GM23338 (cell line): ENCODE data around the gene COL1A1. TPM values are rescaled to one million over a fixed set of nuclear protein-coding genes. Genes with fewer than 3 reads are reported as not detected.

Source experiments
- ATAC-seq: fragments of 200-7000 bp; cut with Tn5 transposase; 3 replicates; pipeline ENCODE4 v1.9.1; 2020
- DNase-seq: peaks from one replicate; pipeline ENCODE4 v3.0.0-alpha.2; 2015; ENCODE audit warnings: low spot score
- H2AFZ ChIP-seq: fragments of 200-600 bp; sonication (generic); 2 replicates; pipeline ENCODE4 v1.8.0; 2016; ENCODE audit warnings: antibody characterized with exemption, mild to moderate bottlenecking, moderate library complexity
- H3F3A ChIP-seq: fragments of 200-600 bp; sonication (generic); replicated peaks from 2 replicates; pipeline ENCODE4 v1.8.0; 2017; ENCODE audit warnings: antibody characterized with exemption, mixed run types, low read depth
- H3K27ac ChIP-seq: fragments of 200-600 bp; sonication (generic); 2 replicates; pipeline ENCODE4 v1.6.1; 2016; ENCODE audit warnings: low read depth
- H3K27me3 ChIP-seq: fragments of 200-600 bp; sonication (generic); 2 replicates; pipeline ENCODE4 v1.8.0; 2016; ENCODE audit warnings: mild to moderate bottlenecking, mixed run types, moderate library complexity; ENCODE audit not compliant: insufficient read depth
- H3K36me3 ChIP-seq: fragments of 200-600 bp; sonication (generic); 2 replicates; pipeline ENCODE4 v1.8.0; 2016; ENCODE audit warnings: mild to moderate bottlenecking; ENCODE audit not compliant: insufficient read depth
- H3K4me1 ChIP-seq: fragments of 200-600 bp; sonication (generic); 2 replicates; pipeline ENCODE4 v1.8.0; 2016; ENCODE audit warnings: mild to moderate bottlenecking, moderate library complexity; ENCODE audit not compliant: insufficient read depth
- H3K4me2 ChIP-seq: fragments of 200-600 bp; sonication (generic); 2 replicates; pipeline ENCODE4 v1.7.1; 2017; ENCODE audit warnings: mixed run types
- H3K4me3 ChIP-seq: fragments of 200-600 bp; sonication (generic); 2 replicates; pipeline ENCODE4 v1.6.1; 2016; ENCODE audit warnings: mixed run types
- H3K79me2 ChIP-seq: fragments of 200-600 bp; sonication (generic); replicated peaks from 2 replicates; pipeline ENCODE4 v1.8.0; 2017; ENCODE audit warnings: mild to moderate bottlenecking; ENCODE audit not compliant: insufficient read depth
- H3K9me2 ChIP-seq: fragments of 200-600 bp; sonication (generic); 2 replicates; pipeline ENCODE4 v1.8.0; 2017; ENCODE audit not compliant: insufficient read depth
- H4K20me1 ChIP-seq: fragments of 200-600 bp; sonication (generic); replicated peaks from 2 replicates; pipeline ENCODE4 v1.8.0; 2017; ENCODE audit warnings: mild to moderate bottlenecking; ENCODE audit not compliant: insufficient read depth
- H3K27ac Mint-ChIP-seq: 2 replicates; pipeline ENCODE4 v1.8.0; 2020; ENCODE audit warnings: inconsistent platforms, mild to moderate bottlenecking, moderate library complexity, mixed read lengths
- H3K27me3 Mint-ChIP-seq: 3 replicates; pipeline ENCODE4 v1.8.0; 2022; ENCODE audit warnings: low read depth, mild to moderate bottlenecking, moderate library complexity, mixed read lengths, inconsistent platforms; ENCODE audit not compliant: insufficient read depth, poor library complexity
- H3K36me3 Mint-ChIP-seq: 3 replicates; pipeline ENCODE4 v1.8.0; 2021; ENCODE audit warnings: low read depth, mild to moderate bottlenecking, inconsistent platforms, moderate library complexity, mixed read lengths
- H3K4me1 Mint-ChIP-seq: 3 replicates; pipeline ENCODE4 v1.8.0; 2020; ENCODE audit warnings: mild to moderate bottlenecking, inconsistent platforms, mixed read lengths
- H3K4me3 Mint-ChIP-seq: 3 replicates; pipeline ENCODE4 v1.8.0; 2021; ENCODE audit warnings: moderate library complexity, mild to moderate bottlenecking, inconsistent platforms, mixed read lengths
- H3K9me3 Mint-ChIP-seq: 3 replicates; pipeline ENCODE4 v1.8.0; 2020; ENCODE audit warnings: moderate library complexity, mild to moderate bottlenecking, inconsistent platforms, mixed read lengths
- CTCF ChIP-seq, 2 experiments: fragments of 200-600 bp in 1 of 2; sonication (generic) in 1 of 2; conservative IDR thresholded peaks; 2 replicates each; pipeline versions ENCODE4 v1.5.1 to v1.6.1; 2016 to 2017; ENCODE audit warnings: antibody characterized with exemption in 2 of 2, low read depth in 2 of 2, mild to moderate bottlenecking in 2 of 2, moderate library complexity in 1 of 2
- ETS1 ChIP-seq: IDR thresholded peaks from 2 replicates; pipeline ENCODE4 v1.6.1; 2016; ENCODE audit warnings: antibody characterized with exemption
- EZH2 ChIP-seq: fragments of 200-600 bp; sonication (generic); IDR thresholded peaks from one replicate; pipeline ENCODE4 v1.8.0; 2017; ENCODE audit warnings: antibody characterized with exemption, mild to moderate bottlenecking, low read depth; ENCODE audit not compliant: unreplicated experiment
- REST ChIP-seq: IDR thresholded peaks from one replicate; pipeline ENCODE4 v1.6.1; 2018; ENCODE audit warnings: antibody characterized with exemption; ENCODE audit not compliant: unreplicated experiment
- STAT1 ChIP-seq: IDR thresholded peaks from one replicate; pipeline ENCODE4 v1.6.1; 2016; ENCODE audit warnings: antibody characterized with exemption; ENCODE audit not compliant: unreplicated experiment
- ZNF331 ChIP-seq: fragments of 250-450 bp; sonication (Bioruptor Pico); IDR thresholded peaks from 2 replicates; pipeline ENCODE4 v1.5.0; 2020; ENCODE audit warnings: low read depth, mild to moderate bottlenecking, moderate library complexity
- polyA plus RNA-seq: library from polyadenylated mRNA; unstranded; fragments of >200 nt; fragmentation: Nextera tagmentation; extraction: Ambion mirVana; gene quantifications from 2 replicates; pipeline ENCODE4 v1.2.1, GENCODE V29; 2016
- total RNA-seq: library from RNA; depleted of rRNA; stranded (reverse); fragments of >200 nt; shearing (Covaris generic); gene quantifications from 2 replicates; pipeline ENCODE4 v1.2.3, GENCODE V29; 2014

Gene COL1A1
- total and polyA plus RNA-seq, 2 experiments from 2014 or later: 21.2 to 34.3 TPM

- H3K79me2 ChIP-seq: no peaks in the 10 kb centered on the region
- no peaks in the 10 kb centered on the region for H3K9me2 ChIP-seq
- no peaks in the 10 kb centered on the region for H3K36me3 ChIP-seq
- H3K4me1 ChIP-seq: peaks cover 28% of the 10 kb centered on the region
- H4K20me1 ChIP-seq: no peaks in the 10 kb centered on the region
- H3K4me1 Mint-ChIP-seq: peaks cover 46% of the 10 kb centered on the region
- H3K4me2 ChIP-seq: peak overlapping the region; percentile 94
- H3K27me3 ChIP-seq: peaks cover 30% of the 10 kb centered on the region
- H3F3A ChIP-seq: peaks cover 5% of the 10 kb centered on the region; the same call in 1 of the 2 replicates
- no peak overlapping the region for H3K27ac Mint-ChIP-seq
- peaks cover 34% of the 10 kb centered on the region for H3K27me3 Mint-ChIP-seq
- DNase-seq (peak; percentile 40), ATAC-seq (peak; percentile 6)
- H3K4me3 Mint-ChIP-seq: peak overlapping the region; percentile 64
- H3K4me3 ChIP-seq: peak overlapping the region; percentile 87
- H3K27ac ChIP-seq: no peak overlapping the region
- no peak overlapping the region for H2AFZ ChIP-seq
- H3K36me3 Mint-ChIP-seq: peaks cover 9% of the 10 kb centered on the region
- H3K9me3 Mint-ChIP-seq: no peaks in the 10 kb centered on the region
- TF ChIP-seq ETS1: no peak
- TF ChIP-seq REST: no peak
- TF ChIP-seq CTCF (conservative IDR thresholded peaks at IDR 0.05; ENCODE audit: low read depth in 2 of 2): peak; percentile 13 to 17; a peak in 1 of 4 replicates
- no peak for TF ChIP-seq STAT1
- TF ChIP-seq EZH2: no peak
Observed at GRCh38 chr17:50148226-50149090, 53.0 kb downstream of the COL1A1 start.

GRCh38 chr17:50147841-50148225 lies 53.6 kb downstream of the COL1A1 start:
- Mint-ChIP-seq H3K36me3 (peaks cover 12% of the 10 kb centered on the region), H3K27ac (no peak overlapping the region), H3K9me3 (no peaks in the 10 kb centered on the region), H3K4me1 (peaks cover 46% of the 10 kb centered on the region), H3K27me3 (peaks cover 34% of the 10 kb centered on the region), H3K4me3 (peak overlapping the region; percentile 64; the same call in 2 of the 3 replicates)
- peaks cover 26% of the 10 kb centered on the region for H3K4me1 ChIP-seq
- H3K36me3 ChIP-seq: no peaks in the 10 kb centered on the region
- no peak overlapping the region for H2AFZ ChIP-seq
- peaks cover 5% of the 10 kb centered on the region; the same call in 1 of the 2 replicates for H3F3A ChIP-seq
- peaks cover 30% of the 10 kb centered on the region for H3K27me3 ChIP-seq
- ATAC-seq (no peak), DNase-seq (no peak)
- no peaks in the 10 kb centered on the region for H3K9me2 ChIP-seq
- peak overlapping the region; percentile 87; the same call in 1 of the 2 replicates for H3K4me3 ChIP-seq
- H3K79me2 ChIP-seq: no peaks in the 10 kb centered on the region
- peak overlapping the region; percentile 94 for H3K4me2 ChIP-seq
- no peak overlapping the region for H3K27ac ChIP-seq
- H4K20me1 ChIP-seq: no peaks in the 10 kb centered on the region
- TF ChIP-seq ZNF331 (CRISPR knock-in tag) (no peak), REST (no peak)
